DMS153 (cell line): ENCODE measurements around the gene ATP6V1F.

Experiments used
- DNase-seq: peaks from one replicate; lab custom pipeline; 2025; lab: John Stamatoyannopoulos, UW

The ATP6V1F gene

DNA sequence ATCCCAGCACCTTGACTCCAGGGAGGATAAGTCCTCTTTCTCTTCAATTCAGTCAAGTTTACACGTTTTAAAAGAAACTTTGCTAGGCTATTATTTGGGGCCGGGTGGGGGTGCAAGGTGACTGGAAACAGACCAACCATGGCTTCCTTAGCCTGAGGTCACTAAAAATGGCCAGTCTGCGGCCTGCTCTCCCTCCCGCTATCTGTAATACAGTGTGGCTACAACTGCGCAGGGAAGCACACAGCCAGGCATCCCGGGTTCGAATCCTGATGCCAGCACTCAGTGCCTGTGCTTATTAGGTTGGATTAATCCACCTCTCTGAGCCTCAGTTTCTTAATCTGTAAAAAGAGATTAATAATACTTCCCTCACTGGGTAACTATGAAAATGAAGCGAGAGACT lies 19.5 kb downstream of the ATP6V1F start:
- DNase-seq = no peak

- peak; percentile 7 for DNase-seq
Measured at GRCh38 chr7:128883622-128884448, 21.2 kb downstream of the ATP6V1F start.

DNA sequence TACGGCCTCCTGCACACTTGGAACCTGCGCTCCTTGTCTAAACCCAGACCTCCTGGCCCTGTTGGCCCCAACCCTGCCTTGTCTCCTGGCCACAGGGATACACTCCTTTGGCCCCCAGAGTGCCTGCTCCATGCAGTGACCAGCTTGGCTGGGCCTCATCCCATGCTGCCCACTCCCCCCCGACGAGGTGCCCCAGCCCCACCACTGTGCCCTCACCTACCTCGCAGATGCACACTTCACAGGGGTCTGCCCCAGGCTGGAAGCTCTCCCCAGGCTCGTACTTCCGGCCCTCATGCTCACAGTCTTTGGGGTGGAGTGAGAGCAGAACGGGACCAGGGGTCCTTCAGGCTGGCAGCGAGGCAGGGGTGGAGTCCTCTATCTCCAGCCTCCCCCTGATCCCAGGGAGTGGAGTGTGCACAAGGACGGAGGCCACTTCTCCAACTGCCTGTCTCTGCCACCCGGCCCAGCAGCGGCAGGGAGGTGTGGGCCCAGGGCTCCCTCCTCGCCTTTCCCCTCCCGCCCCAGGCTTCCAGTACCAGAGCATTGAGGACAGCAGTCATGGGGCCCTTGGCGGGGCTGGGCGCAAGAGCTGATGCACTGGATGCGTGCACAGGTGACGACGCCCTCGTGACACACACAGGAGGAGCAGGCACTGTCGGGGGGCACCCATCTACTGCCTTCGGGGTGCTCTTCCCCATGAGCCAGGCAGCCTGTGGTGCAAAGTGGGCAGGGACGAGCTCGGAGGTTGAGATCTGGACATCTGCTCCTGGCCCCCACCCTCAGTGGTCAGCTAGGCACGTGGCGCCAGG lies 22.1 kb downstream of the ATP6V1F start:
- DNase-seq = no peak

DNA sequence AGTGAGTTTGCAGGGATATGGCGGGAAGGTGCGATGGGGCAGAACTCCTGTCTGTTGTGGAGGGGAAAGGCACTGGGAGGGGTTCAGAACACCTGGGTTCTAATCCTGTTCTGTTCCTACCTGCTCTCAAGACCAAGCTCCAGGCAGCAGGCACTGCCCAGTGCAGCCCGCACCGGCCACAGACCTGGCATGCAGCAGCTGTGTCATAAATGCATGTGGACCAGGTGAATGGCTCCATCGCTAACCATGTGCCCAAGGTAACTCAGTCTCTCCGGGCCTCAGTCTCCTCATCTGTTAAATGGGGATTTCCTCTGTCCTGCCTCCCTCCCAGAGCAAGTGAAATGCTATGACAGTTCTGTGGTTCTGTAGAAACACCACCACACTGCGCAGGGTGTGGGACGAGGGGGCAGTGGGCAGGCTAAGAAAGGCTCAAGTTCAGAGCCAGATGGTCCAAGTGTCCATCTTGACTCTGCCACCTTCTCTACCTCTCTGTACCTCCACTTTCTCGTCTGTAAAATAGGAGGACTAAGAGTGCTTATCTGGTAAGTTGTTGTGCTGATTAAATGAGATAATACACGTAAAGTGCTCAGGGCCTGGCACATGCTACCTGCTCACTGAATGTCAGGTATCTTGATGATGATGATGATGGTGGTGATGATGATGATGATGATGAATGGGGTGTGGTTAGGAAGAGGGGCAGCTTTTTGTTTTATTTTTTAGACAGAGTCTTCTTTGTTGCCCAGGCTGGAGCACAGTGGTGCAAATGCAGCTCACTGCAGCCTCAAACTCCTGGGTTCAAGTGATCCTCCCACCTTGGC lies 22.9 kb downstream of the ATP6V1F start:
- DNase-seq = no peak

GRCh38 chr7:128886391-128887168 lies 23.9 kb downstream of the ATP6V1F start:
- DNase-seq = no peak

DNA sequence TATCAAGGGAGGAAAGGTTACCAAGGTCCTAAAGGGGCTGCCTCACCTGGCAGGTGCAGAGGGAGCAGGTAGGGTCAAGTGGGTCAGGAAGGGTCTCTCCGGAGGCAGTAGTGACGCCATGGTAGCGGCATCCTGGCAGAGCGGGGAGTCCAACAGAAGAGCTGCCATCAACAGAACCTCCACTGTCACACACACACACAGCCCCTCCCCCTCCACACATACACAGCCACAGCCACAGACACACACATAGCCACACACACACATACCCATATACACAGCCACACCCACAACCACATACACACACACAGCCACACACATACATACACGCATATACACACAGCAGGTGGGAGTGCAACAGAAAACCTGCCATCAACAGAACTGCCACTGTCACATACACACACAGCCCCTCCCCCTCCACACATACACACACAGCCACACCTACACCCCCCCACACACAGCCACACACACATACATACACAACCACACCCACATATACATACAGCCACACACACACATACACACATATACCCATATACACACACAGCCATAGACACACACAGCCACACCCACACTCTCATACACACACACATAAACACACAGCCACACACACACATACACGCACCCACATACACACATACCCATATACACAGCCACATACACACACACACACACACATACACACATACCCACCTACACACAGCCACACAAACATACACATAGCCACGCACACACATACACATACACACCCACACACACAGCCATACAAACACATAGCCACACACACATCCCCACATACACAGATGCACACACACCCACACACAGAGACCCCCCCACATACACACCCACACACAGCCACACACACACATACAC lies 24.7 kb downstream of the ATP6V1F start:
- no peak for DNase-seq

GRCh38 chr7:128888039-128888755 lies 25.5 kb downstream of the ATP6V1F start:
- no peak for DNase-seq

DNA sequence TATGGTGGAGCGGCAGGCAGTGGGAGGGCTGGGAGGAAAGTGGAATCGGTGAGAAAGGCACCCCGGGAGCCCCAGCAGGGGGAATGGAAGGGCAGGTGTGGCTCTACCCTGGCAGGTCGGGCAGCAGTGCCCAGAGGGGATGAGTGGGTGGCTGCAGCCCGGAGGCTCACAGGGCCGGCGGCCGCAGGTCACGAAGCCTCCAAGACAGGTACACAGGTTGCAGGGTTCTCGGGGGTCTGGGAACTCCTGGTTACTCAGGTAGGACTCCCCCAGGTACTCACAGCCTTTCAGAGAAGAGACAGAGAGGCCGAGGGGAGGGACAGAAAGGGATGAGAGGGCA lies 26.1 kb downstream of the ATP6V1F start:
- DNase-seq = no peak

- no peak for DNase-seq
Measured at GRCh38 chr7:128889121-128889520, 26.5 kb downstream of the ATP6V1F start.

GRCh38 chr7:128890306-128891109 lies 27.9 kb downstream of the ATP6V1F start:
- DNase-seq = no peak

- no peak for DNase-seq
Measured at GRCh38 chr7:128891110-128891941, 28.7 kb downstream of the ATP6V1F start.

- DNase-seq = no peak
Measured at GRCh38 chr7:128891942-128892269, 29.2 kb downstream of the ATP6V1F start.

DNA sequence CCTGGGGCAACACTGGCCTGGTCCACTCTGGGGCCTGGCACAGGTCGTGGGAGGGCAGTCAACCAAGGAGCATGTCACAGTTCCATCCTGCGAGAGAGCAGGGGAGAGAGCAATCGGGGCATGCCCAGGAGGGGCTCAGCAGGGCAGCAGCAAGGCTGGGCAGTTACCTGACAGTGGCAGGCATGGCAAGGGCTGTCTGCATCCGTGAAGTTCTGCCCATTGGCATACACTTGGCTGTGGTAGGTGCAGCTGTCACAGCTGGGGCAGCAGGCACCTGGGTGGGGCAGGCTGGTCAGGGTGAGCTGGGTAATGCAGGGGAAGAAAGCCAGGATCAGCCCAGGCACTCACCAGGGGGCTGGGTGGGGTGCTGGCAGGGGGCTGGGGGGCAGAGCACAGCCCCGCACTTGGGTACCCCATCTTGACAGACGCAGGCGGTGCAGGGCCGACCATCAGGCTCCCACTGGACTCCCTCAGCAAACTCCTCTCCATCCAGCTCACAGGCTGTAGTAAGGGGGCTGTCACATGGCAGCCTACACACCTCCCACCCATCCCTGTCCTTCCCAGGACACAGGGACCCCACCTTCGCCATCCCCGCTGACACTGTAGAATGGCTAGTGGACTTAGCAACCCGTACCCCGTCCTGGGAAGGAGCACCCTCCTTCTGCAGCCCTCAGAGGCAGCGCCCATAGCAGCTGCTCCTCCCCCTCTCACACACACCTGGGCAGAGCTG lies 30.0 kb downstream of the ATP6V1F start:
- no peak for DNase-seq

GRCh38 chr7:128893251-128894100 lies 30.8 kb downstream of the ATP6V1F start:
- no peak for DNase-seq

DNA sequence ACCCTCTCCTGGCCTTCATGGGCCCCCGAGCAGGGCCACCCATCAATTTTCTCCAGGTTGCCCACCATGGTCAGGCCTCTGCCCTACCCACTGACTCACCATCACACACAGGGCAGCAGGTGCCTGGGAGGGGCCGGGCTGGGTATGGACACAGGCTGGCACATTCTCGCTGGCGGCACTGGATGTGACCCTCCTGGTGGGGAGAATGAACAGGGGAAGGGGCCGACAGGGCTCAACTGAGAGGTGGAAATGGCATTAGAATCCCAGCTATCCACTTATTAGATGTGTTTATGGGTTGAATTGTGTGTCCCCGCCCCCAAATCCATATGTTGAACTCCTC lies 31.4 kb downstream of the ATP6V1F start:
- no peak for DNase-seq

DNA sequence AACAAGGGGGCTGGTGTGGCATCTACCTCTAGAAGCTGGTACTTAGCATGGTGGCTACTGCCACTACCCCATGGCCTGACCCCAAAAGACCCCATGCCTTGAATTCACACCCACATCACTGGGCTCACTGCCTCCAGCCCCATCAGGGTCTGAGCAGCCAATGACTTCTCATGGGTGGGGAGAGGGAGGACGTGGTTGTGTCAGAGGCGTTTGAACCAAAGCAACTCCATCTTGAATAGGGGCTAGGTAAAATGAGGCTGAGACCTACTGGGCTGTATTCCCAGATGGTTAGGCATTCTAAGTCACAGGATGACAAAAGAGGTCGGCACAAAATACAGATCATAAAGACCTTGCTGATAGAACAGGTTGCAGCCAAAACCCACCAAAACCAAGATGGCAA lies 32.7 kb downstream of the ATP6V1F start:
- no peak for DNase-seq

GRCh38 chr7:128899392-128899791 lies 36.7 kb downstream of the ATP6V1F start:
- no peak for DNase-seq
